SH-SY5Y (cell line): ENCODE results near the gene SQOR.

ENCODE experiments used
- GATA2 ChIP-seq: IDR thresholded peaks from 2 replicates; pipeline ENCODE4 v1.6.1; 2011; ENCODE audit warnings: mild to moderate bottlenecking, low read depth, low read length
- GATA3 ChIP-seq: IDR thresholded peaks from 2 replicates; pipeline ENCODE4 v1.6.1; 2011; ENCODE audit warnings: low read depth, mild to moderate bottlenecking, low read length, moderate library complexity

GRCh38 chr15:45628136-45628535 is 6.7 kb upstream of the SQOR start:
- no peak for TF ChIP-seq GATA2
- TF ChIP-seq GATA3, result no peak
